GM12878 (cell line): Measurements from ENCODE around the gene NAA35. TPM values are rescaled to one million over a fixed set of nuclear protein-coding genes. Genes with fewer than 3 reads are reported as not detected.
A peak's percentile ranks its signal among the peaks of the same experiment; 100 is the strongest.

Source experiments
- ATAC-seq: fragments of 200-7000 bp; cut with Tn5 transposase; 3 replicates; pipeline ENCODE4 v1.9.1; 2020; ENCODE audit warnings: mild to moderate bottlenecking, moderate library complexity
- BruUV-seq: library from RNA; stranded (reverse); fragments of 400-500 nt; replicated peaks from 2 replicates; lab custom pipeline; 2021; lab: Mats Ljungman, UMichigan
- CTCF ChIA-PET: fragments of 300-600 bp; sonication (Branson Sonifier 250); formaldehyde crosslinking; extraction: SDS; loops from one replicate; lab custom pipeline; 2021; ENCODE audit warnings: inconsistent platforms; lab: Yijun Ruan, JAX
- POLR2A ChIA-PET: fragments of 350-600 bp; formaldehyde crosslinking; extraction: SDS; loops from one replicate; lab custom pipeline; 2021; ENCODE audit warnings: inconsistent platforms; lab: Charles Lee
- RAD21 ChIA-PET: fragments of 300-600 bp; sonication (Branson Sonifier 250); formaldehyde crosslinking; loops from one replicate; lab custom pipeline; 2023; ENCODE audit warnings: antibody characterized with exemption; ENCODE audit not compliant: unreplicated experiment; lab: Charles Lee
- SMC1A ChIA-PET: fragments of 300-600 bp; sonication (Branson Sonifier 250); formaldehyde crosslinking; loops from one replicate; lab custom pipeline; 2023; ENCODE audit not compliant: unreplicated experiment, uncharacterized antibody; lab: Charles Lee
- DNase-seq: peaks from one replicate; pipeline ENCODE4 v3.0.0-alpha.2; 2011; ENCODE audit warnings: low read depth, low spot score
- FAIRE-seq: peaks from 3 replicates; lab custom pipeline; 2011; peaks lifted over from hg19 to GRCh38; lab: Jason Lieb, UNC
- H2AFZ ChIP-seq: 2 replicates; pipeline ENCODE4 v1.6.0; 2011; ENCODE audit warnings: low read depth, low read length, control low read depth; ENCODE audit not compliant: control insufficient read depth
- H3K27ac ChIP-seq: 2 replicates; pipeline ENCODE4 v1.5.1; 2011; ENCODE audit warnings: control low read depth; ENCODE audit not compliant: control insufficient read depth, insufficient read depth
- H3K27me3 ChIP-seq, 2 experiments: replicated peaks in 1 of 2; 2 replicates each; pipeline versions ENCODE4 v1.6.0 to v1.6.1; 2011; ENCODE audit warnings: low read length in 1 of 2; ENCODE audit not compliant: control insufficient read depth in 2 of 2, insufficient read depth in 2 of 2
- H3K36me3 ChIP-seq, 2 experiments: 2 replicates each; pipeline ENCODE4 v1.5.1; 2011; ENCODE audit warnings: low read length in 1 of 2; ENCODE audit not compliant: control insufficient read depth in 2 of 2, insufficient read depth in 2 of 2
- H3K4me1 ChIP-seq: 2 replicates; pipeline ENCODE4 v1.6.1; 2011; ENCODE audit warnings: mild to moderate bottlenecking, low read length, moderate library complexity, mixed read lengths; ENCODE audit not compliant: control insufficient read depth, insufficient read depth
- H3K4me2 ChIP-seq: 2 replicates; pipeline ENCODE4 v1.6.0; 2011; ENCODE audit warnings: control low read depth; ENCODE audit not compliant: control insufficient read depth, insufficient read depth
- H3K4me3 ChIP-seq: fragments of 200-600 bp; sonication (generic); 2 replicates; pipeline ENCODE4 v1.5.1; 2016
- H3K79me2 ChIP-seq: 2 replicates; pipeline ENCODE4 v1.6.0; 2011; ENCODE audit warnings: low read length; ENCODE audit not compliant: control insufficient read depth, insufficient read depth
- H3K9ac ChIP-seq: 2 replicates; pipeline ENCODE4 v1.8.0; 2011; ENCODE audit warnings: low read length, control low read depth, mixed read lengths; ENCODE audit not compliant: control insufficient read depth, insufficient read depth
- H3K9me3 ChIP-seq: replicated peaks from 3 replicates; pipeline ENCODE4 v1.5.1; 2011; ENCODE audit warnings: mild to moderate bottlenecking, low read length; ENCODE audit not compliant: control insufficient read depth, insufficient read depth
- H4K20me1 ChIP-seq: 2 replicates; pipeline ENCODE4 v1.6.0; 2011; ENCODE audit not compliant: control insufficient read depth, insufficient read depth
- CTCF ChIP-seq, 3 experiments: IDR thresholded peaks in 2 of 3; conservative IDR thresholded peaks in 1 of 3; 2 replicates each; pipeline ENCODE4 v1.5.1; 2011; ENCODE audit warnings: low read depth in 3 of 3, low read length in 3 of 3, mild to moderate bottlenecking in 3 of 3, control low read depth in 2 of 3, moderate library complexity in 2 of 3, inconsistent platforms in 1 of 3, mixed read lengths in 1 of 3; ENCODE audit not compliant: control insufficient read depth in 2 of 3, insufficient read depth in 1 of 3; ENCODE audit errors: extremely low read depth in 1 of 3
- MLLT1 ChIP-seq: fragments of 450-650 bp; IDR thresholded peaks from 2 replicates; pipeline ENCODE4 v1.6.1; 2016; ENCODE audit warnings: mild to moderate bottlenecking
- MXI1 ChIP-seq: fragments of 150-350 bp; IDR thresholded peaks from 2 replicates; pipeline ENCODE4 v1.6.1; 2011; ENCODE audit warnings: low read depth, mild to moderate bottlenecking, inconsistent platforms, low read length, improper control_type of control experiment
- NFXL1 ChIP-seq: fragments of 450-650 bp; IDR thresholded peaks from 2 replicates; pipeline ENCODE4 v1.6.1; 2017; ENCODE audit warnings: antibody characterized with exemption, mild to moderate bottlenecking, borderline replicate concordance
- RAD21 ChIP-seq: IDR thresholded peaks from 2 replicates; pipeline ENCODE4 v1.6.1; 2011; ENCODE audit warnings: mild to moderate bottlenecking, low read depth, low read length, moderate library complexity; ENCODE audit not compliant: insufficient read depth
- SMC3 ChIP-seq: IDR thresholded peaks from 2 replicates; pipeline ENCODE4 v1.6.1; 2011; ENCODE audit warnings: low read length, improper control_type of control experiment, borderline replicate concordance
- YBX1 ChIP-seq: fragments of 450-650 bp; IDR thresholded peaks from 2 replicates; pipeline ENCODE4 v1.6.1; 2016; ENCODE audit warnings: antibody characterized with exemption
- WGBS: methylation state at CpG from one replicate; pipeline ENCODE4 v1.1.6; 2016; ENCODE audit warnings: low lambda C conversion rate; ENCODE audit not compliant: insufficient replicate concordance, insufficient coverage; ENCODE audit errors: missing lambda C conversion rate; 5-methylcytosine and 5-hydroxymethylcytosine counted together
- in situ Hi-C: fragments of 300-500 bp; cut with MboI; formaldehyde crosslinking; loops from 9 replicates; pipeline ENCODE4 v1.14.3; 2018; ENCODE audit warnings: mixed read lengths
- intact Hi-C: fragments of 100-400 bp; cut with micrococcal nuclease; formaldehyde crosslinking; loops from one replicate; pipeline ENCODE4 v1.14.2; 2022; ENCODE audit not compliant: unreplicated experiment
- polyA plus RNA-seq, 11 experiments: library from polyadenylated mRNA; depleted of rRNA in 4 of 11; unstranded in 6 of 11; stranded (reverse) in 5 of 11; fragments of >200 nt; fragmentation: Nextera tagmentation in 4 of 11; fragmentation: Illumina TruSeq in 1 of 11; extraction: Ambion mirVana in 4 of 11; extraction: Trizol in 1 of 11; gene quantifications; 1 replicate in 1 of 11; 2 replicates in 10 of 11; pipeline versions ENCODE4 v1.2.1 to v1.2.3, GENCODE V29; 2011 to 2016; ENCODE audit warnings: inconsistent platforms in 2 of 11, missing spikeins in 2 of 11, low read depth in 1 of 11
- total RNA-seq, 4 experiments: library from RNA; depleted of rRNA in 3 of 4; stranded (reverse); fragments of >200 nt in 3 of 4; fragmentation: Illumina TruSeq in 1 of 4; extraction: Trizol in 1 of 4; gene quantifications; 2 replicates each; pipeline versions ENCODE4 v1.2.1 to v1.2.3, GENCODE V29; 2013 to 2021

Gene NAA35
- total and polyA plus RNA-seq, 10 of the 15 experiments (the other 5 are each of a cell fraction or from before 2014, with no cell fraction given), result 15.5 to 38.0 (median 26.9) TPM

- no peaks in the 10 kb centered on the region; a peak in 1 of 4 replicates for H3K36me3 ChIP-seq
- H3K79me2 ChIP-seq, result no peaks in the 10 kb centered on the region
- ChIA-PET SMC1A (interaction anchor here (0.8 kb wide), 1 partner anchor 149 kb away, joined by 3 read pairs; no protein-coding TSS in a partner anchor), CTCF (interaction anchor here (0.7 to 1.1 kb wide), 2 partner anchors 10 to 36 kb away, joined by 3 to 4 read pairs; no protein-coding TSS in a partner anchor), RAD21 (interaction anchor here (1.2 kb wide), 1 partner anchor 211 kb away, joined by 4 read pairs; no protein-coding TSS in a partner anchor), POLR2A (interaction anchor here (0.7 kb wide), 1 partner anchor 17 kb away, joined by 3 read pairs; no protein-coding TSS in a partner anchor)
- in situ Hi-C loops, result no loop called here
- no peak for FAIRE-seq
- no peak overlapping the region for H2AFZ ChIP-seq
- no peak overlapping the region for H3K4me2 ChIP-seq
- no peak overlapping the region for H3K4me3 ChIP-seq
- H3K9me3 ChIP-seq, result no peaks in the 10 kb centered on the region
- DNase-seq, result no peak
- H3K9ac ChIP-seq, result no peak overlapping the region
- no peaks in the 10 kb centered on the region for H3K27me3 ChIP-seq
- intact Hi-C loops, result loop anchor here (10.0 kb wide), 1 partner anchor 210 kb away; no protein-coding TSS in a partner anchor
- peak; percentile 35; the same call in 1 of the 2 replicates for TF ChIP-seq SMC3
- peak; percentile 37 to 48 (median 47); a peak in 5 of 6 replicates for TF ChIP-seq CTCF (IDR thresholded peaks at IDR 0.05 in 2 of 3, conservative IDR thresholded peaks at IDR 0.05 in 1 of 3; ENCODE audit: control insufficient read depth in 2 of 3, extremely low read depth in 1 of 3, insufficient read depth in 1 of 3, low read depth in 3 of 3, low read length in 3 of 3)
- peak; percentile 40; the same call in 1 of the 2 replicates for TF ChIP-seq RAD21
- no peak for TF ChIP-seq NFXL1
- no peak for TF ChIP-seq MXI1
- no peak for TF ChIP-seq MLLT1
- no peak for TF ChIP-seq YBX1
- no peaks in the 10 kb centered on the region for H4K20me1 ChIP-seq
- no peak overlapping the region for H3K27ac ChIP-seq
- peak; percentile 74 for ATAC-seq
- WGBS, result 80% methylated on average over 17 of the region's 17 CpGs
- H3K4me1 ChIP-seq, result no peaks in the 10 kb centered on the region
- BruUV-seq, result no TSS peak
Measured at GRCh38 chr9:86034863-86035734, 94.2 kb downstream of the NAA35 start.
